ENCODE measurements around the gene SYT3.
"Not testable (repeated sequence)": the region's sequence is repeated elsewhere in the genome, so short reads cannot be mapped to it uniquely, and the experiment has no call there.

The SYT3 gene

GRCh38 chr19:50601407-50602088, 38.1 kb downstream of the SYT3 start:
- DNase-seq (ENCODE audit: low read depth) = no peak
- no peak for TF ChIP-seq CTCF (conservative IDR thresholded peaks at IDR 0.05; ENCODE audit: low read length)

GRCh38 chr19:50599427-50599826, 40.3 kb downstream of the SYT3 start:
- TF ChIP-seq CTCF (conservative IDR thresholded peaks at IDR 0.05; ENCODE audit: low read length) = no peak
- no peak for DNase-seq (ENCODE audit: low read depth)
- H3K4me3 ChIP-seq (ENCODE audit: low read length) = no peak overlapping the region

More at GRCh38 chr19:50601407-50602088, 38.1 kb downstream of the SYT3 start:
- no peak overlapping the region for H3K4me3 ChIP-seq (ENCODE audit: low read length)

GRCh38 chr19:50590191-50590590, 49.5 kb downstream of the SYT3 start:
- H3K4me3 ChIP-seq (ENCODE audit: low read length) = no peak overlapping the region
- DNase-seq (ENCODE audit: low read depth) = no peak
- no peak for TF ChIP-seq CTCF (conservative IDR thresholded peaks at IDR 0.05; ENCODE audit: low read length)

- DNase-seq (ENCODE audit: low read depth) = not testable (repeated sequence)
Measured at GRCh38 chr19:50581795-50582660, 57.7 kb downstream of the SYT3 start.

GRCh38 chr19:50580970-50581634, 58.6 kb downstream of the SYT3 start:
- no peak for DNase-seq (ENCODE audit: low read depth)
- H3K4me3 ChIP-seq (ENCODE audit: low read length) = no peak overlapping the region
- no peak for TF ChIP-seq CTCF (conservative IDR thresholded peaks at IDR 0.05; ENCODE audit: low read length)

More at GRCh38 chr19:50581795-50582660, 57.7 kb downstream of the SYT3 start:
- H3K4me3 ChIP-seq (ENCODE audit: low read length) = not testable (repeated sequence)

GRCh38 chr19:50580240-50580639, 59.4 kb downstream of the SYT3 start:
- no peak for TF ChIP-seq CTCF (conservative IDR thresholded peaks at IDR 0.05; ENCODE audit: low read length)
- H3K4me3 ChIP-seq (ENCODE audit: low read length) = no peak overlapping the region
- DNase-seq (ENCODE audit: low read depth) = no peak

- not testable (repeated sequence) for DNase-seq (ENCODE audit: low read depth)
Measured at GRCh38 chr19:50576769-50577168, 62.9 kb downstream of the SYT3 start.

More at GRCh38 chr19:50576769-50577168, 62.9 kb downstream of the SYT3 start:
- H3K4me3 ChIP-seq (ENCODE audit: low read length) = not testable (repeated sequence)

All from AG10803 (cell line).